GM19395 (cell line): Measurements from ENCODE around the gene HYAL4.
"Not testable (repeated sequence)": the region's sequence is repeated elsewhere in the genome, so short reads cannot be mapped to it uniquely, and the experiment has no call there.

Experiments
- ATAC-seq: cut with Tn5 transposase; IDR thresholded peaks from one replicate; pipeline ENCODE4 v1.9.1; 2021; ENCODE audit warnings: mild to moderate bottlenecking, moderate library complexity; ENCODE audit not compliant: unreplicated experiment

The HYAL4 gene

GRCh38 chr7:123894753-123895152, 49.8 kb downstream of the HYAL4 start:
- ATAC-seq: not testable (repeated sequence)

GRCh38 chr7:123901101-123901500, 56.1 kb downstream of the HYAL4 start:
- ATAC-seq: no peak

- no peak for ATAC-seq
Observed at GRCh38 chr7:123905714-123906113, 60.7 kb downstream of the HYAL4 start.

DNA sequence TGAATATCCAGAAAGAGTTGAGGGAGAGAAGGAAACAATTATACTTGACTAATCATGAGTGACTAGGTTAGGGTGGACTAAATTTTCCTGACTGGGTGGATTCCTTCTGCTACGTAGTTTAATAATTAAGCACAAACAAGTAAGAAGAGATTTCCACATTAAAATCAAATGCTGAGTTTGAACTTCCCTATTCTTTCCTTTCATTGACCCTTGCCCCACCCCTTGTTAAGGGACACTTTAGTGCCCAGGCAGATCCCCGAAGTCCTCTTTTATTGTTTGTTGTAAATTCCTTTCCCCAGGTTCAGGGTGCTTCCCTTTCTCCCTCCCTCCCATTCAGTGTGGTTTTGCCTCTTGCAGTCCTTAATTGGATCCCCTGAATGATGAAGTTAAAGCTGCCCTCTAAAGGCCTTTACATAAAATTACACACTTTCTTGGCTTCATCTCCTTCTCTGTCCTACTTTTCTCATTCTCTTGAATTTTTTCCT, 71.3 kb downstream of the HYAL4 start:
- no peak for ATAC-seq

- no peak for ATAC-seq
Observed at GRCh38 chr7:123917878-123918277, 72.9 kb downstream of the HYAL4 start.

DNA sequence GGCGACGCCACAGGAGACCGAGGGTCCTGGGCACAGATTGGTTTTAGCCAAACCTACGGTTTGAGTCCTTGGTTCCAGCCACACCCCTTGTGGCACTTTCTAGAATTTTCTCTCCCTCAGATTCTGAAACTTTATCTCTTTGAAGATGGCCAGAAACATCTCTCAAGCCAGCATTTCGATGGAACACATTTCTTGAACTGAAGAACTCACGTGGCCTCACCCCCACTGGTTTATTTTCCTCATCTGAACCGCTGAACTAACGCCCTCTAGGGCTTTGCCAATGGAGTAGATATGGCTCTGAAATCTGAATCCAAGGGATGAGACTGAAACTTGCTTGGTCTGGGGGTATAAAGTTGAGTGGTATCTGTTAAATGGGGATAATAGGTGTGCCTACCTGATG, 73.3 kb downstream of the HYAL4 start:
- no peak for ATAC-seq

- ATAC-seq: no peak
Observed at GRCh38 chr7:123923599-123923998, 78.6 kb downstream of the HYAL4 start.

DNA sequence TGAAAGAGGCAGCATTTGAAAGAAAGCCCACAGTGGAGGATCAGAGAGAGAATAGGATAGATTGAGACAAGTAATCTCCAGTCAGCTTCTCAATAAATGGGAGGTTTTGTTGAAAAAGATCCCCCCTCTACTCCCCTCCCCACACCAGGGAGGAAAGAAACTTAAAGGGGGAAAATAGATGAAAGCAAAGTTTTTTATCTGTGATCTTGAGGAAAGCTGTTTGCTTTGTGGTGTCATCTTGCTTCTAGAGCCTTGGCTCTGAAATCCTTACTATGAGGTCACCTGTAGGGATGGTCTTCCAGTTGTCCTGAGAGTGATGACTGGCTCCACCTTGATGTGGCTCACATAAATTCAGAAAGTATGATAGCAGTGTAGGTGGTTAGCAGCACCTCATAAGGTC, 80.0 kb downstream of the HYAL4 start, which contains the start of gene SPAM1:
SPAM1 (plus strand) TSS at position 301 of the 400 bp plus-strand sequence. CDS start 28,330 bp downstream, outside the sequence.
- ATAC-seq: no peak
